ENCODE data around the gene FBRSL1. TPM values are rescaled to one million over a fixed set of nuclear protein-coding genes. Genes with fewer than 3 reads are reported as not detected.

The FBRSL1 gene
- total RNA-seq, 2 donors from 2014 or later, result 20.2 to 22.5 TPM

- no peak overlapping the region for H3K27ac ChIP-seq
- no peaks in the 10 kb centered on the region for H3K36me3 ChIP-seq
- no peak for DNase-seq (ENCODE audit: low spot score)
- H3K4me3 ChIP-seq, result no peak overlapping the region
- no peak for TF ChIP-seq CTCF (IDR thresholded peaks at IDR 0.05)
- H3K27me3 ChIP-seq (replicated peaks; ENCODE audit: insufficient read depth), result no peaks in the 10 kb centered on the region
- no peak for ATAC-seq (ENCODE audit: insufficient number of reproducible peaks, low FRiP score, low read depth)
- no peaks in the 10 kb centered on the region for H3K4me1 ChIP-seq (ENCODE audit: control insufficient read depth in 1 of 2, low read depth in 2 of 2)
- H3K9me3 ChIP-seq, result no peaks in the 10 kb centered on the region
These were observed 11.5 kb upstream of the FBRSL1 start for GRCh38 chr12:132478433-132478803.

- no peak for ATAC-seq (ENCODE audit: insufficient number of reproducible peaks, low FRiP score, low read depth)
- DNase-seq (ENCODE audit: low spot score), result no peak
- TF ChIP-seq CTCF (IDR thresholded peaks at IDR 0.05), result no peak
- no peaks in the 10 kb centered on the region for H3K9me3 ChIP-seq
- H3K36me3 ChIP-seq, result no peaks in the 10 kb centered on the region
- H3K27ac ChIP-seq, result no peak overlapping the region
- no peaks in the 10 kb centered on the region for H3K27me3 ChIP-seq (replicated peaks; ENCODE audit: insufficient read depth)
- H3K4me3 ChIP-seq, result no peak overlapping the region
- H3K4me1 ChIP-seq (ENCODE audit: control insufficient read depth in 1 of 2, low read depth in 2 of 2), result no peaks in the 10 kb centered on the region
These were observed 11.1 kb upstream of the FBRSL1 start for GRCh38 chr12:132478845-132479244.

GRCh38 chr12:132479291-132479690, 10.7 kb upstream of the FBRSL1 start:
- ATAC-seq (ENCODE audit: insufficient number of reproducible peaks, low FRiP score, low read depth), result no peak
- Histone ChIP-seq H3K36me3 (no peaks in the 10 kb centered on the region), H3K9me3 (no peaks in the 10 kb centered on the region), H3K4me3 (no peak overlapping the region), H3K27ac (no peak overlapping the region), H3K27me3 (replicated peaks; ENCODE audit: insufficient read depth) (no peaks in the 10 kb centered on the region), H3K4me1 (ENCODE audit: control insufficient read depth in 1 of 2, low read depth in 2 of 2) (no peaks in the 10 kb centered on the region)
- no peak for DNase-seq (ENCODE audit: low spot score)
- TF ChIP-seq CTCF (IDR thresholded peaks at IDR 0.05), result no peak

- ATAC-seq (ENCODE audit: insufficient number of reproducible peaks, low FRiP score, low read depth) (no peak), DNase-seq (ENCODE audit: low spot score) (no peak)
- no peak overlapping the region for H3K27ac ChIP-seq
- no peaks in the 10 kb centered on the region for H3K9me3 ChIP-seq
- H3K27me3 ChIP-seq (replicated peaks; ENCODE audit: insufficient read depth), result no peaks in the 10 kb centered on the region
- no peak overlapping the region for H3K4me3 ChIP-seq
- H3K36me3 ChIP-seq, result no peaks in the 10 kb centered on the region
- no peaks in the 10 kb centered on the region for H3K4me1 ChIP-seq (ENCODE audit: control insufficient read depth in 1 of 2, low read depth in 2 of 2)
- TF ChIP-seq CTCF (IDR thresholded peaks at IDR 0.05), result no peak
These were observed 9.9 kb upstream of the FBRSL1 start for GRCh38 chr12:132479938-132480622.

- Histone ChIP-seq H3K27me3 (replicated peaks; ENCODE audit: insufficient read depth) (no peaks in the 10 kb centered on the region), H3K27ac (no peak overlapping the region), H3K36me3 (no peaks in the 10 kb centered on the region), H3K9me3 (no peaks in the 10 kb centered on the region), H3K4me3 (no peak overlapping the region), H3K4me1 (ENCODE audit: control insufficient read depth in 1 of 2, low read depth in 2 of 2) (no peaks in the 10 kb centered on the region)
- DNase-seq (ENCODE audit: low spot score) (no peak), ATAC-seq (ENCODE audit: insufficient number of reproducible peaks, low FRiP score, low read depth) (no peak)
- no peak for TF ChIP-seq CTCF (IDR thresholded peaks at IDR 0.05)
These were observed 9.3 kb upstream of the FBRSL1 start for GRCh38 chr12:132480623-132481132.
